ENCODE results near the gene NOCT. TPM values are rescaled to one million over a fixed set of nuclear protein-coding genes. Genes with fewer than 3 reads are reported as not detected.

Gene NOCT
- total RNA-seq, 1 experiment from 2014 or later, result 43.4 TPM

DNA sequence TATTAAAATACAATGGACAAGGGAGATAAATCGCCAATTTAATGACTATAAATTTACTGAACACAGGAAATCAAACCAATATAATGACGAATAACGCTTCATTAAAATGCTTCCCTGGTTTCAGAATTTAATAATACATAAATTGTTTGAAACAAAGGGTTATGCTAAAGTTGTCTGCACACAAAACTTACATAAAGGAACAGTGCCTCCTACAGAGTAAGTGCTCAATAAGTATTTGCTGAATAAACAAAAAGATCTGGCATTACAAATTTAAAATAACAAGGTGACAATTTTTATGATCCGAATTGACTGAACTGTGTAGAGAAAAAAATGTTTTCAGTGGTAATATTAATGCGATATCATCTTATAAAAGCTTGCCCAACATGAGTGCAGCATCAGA, 69.6 kb downstream of the NOCT start:
- CTCF ChIA-PET, result interaction anchor here (1.4 kb wide), 1 partner anchor 55 kb away, joined by 5 read pairs; no protein-coding TSS in a partner anchor

More for the DNA sequence above, 69.6 kb downstream of the NOCT start:
- peaks cover 30% of the 10 kb centered on the region for H3K4me1 Mint-ChIP-seq
- POLR2A ChIA-PET, result interaction anchor here (1.0 kb wide), 1 partner anchor 92 kb away, joined by 4 read pairs; the partner anchor contains the start of gene ELF2
- H3K9me3 Mint-ChIP-seq, result no peaks in the 10 kb centered on the region
- ATAC-seq (no peak), DNase-seq (ENCODE audit: low spot score) (no peak)
- H3K27me3 Mint-ChIP-seq (ENCODE audit: low read depth), result no peaks in the 10 kb centered on the region; the same call in 1 of the 2 replicates
- H3K4me3 Mint-ChIP-seq, result peak overlapping the region; percentile 96
- H3K27ac Mint-ChIP-seq, result peak overlapping the region; percentile 96
- TF ChIP-seq, protein P1, sequence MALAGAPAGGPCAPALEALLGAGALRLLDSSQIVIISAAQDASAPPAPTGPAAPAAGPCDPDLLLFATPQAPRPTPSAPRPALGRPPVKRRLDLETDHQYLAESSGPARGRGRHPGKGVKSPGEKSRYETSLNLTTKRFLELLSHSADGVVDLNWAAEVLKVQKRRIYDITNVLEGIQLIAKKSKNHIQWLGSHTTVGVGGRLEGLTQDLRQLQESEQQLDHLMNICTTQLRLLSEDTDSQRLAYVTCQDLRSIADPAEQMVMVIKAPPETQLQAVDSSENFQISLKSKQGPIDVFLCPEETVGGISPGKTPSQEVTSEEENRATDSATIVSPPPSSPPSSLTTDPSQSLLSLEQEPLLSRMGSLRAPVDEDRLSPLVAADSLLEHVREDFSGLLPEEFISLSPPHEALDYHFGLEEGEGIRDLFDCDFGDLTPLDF (CRISPR knock-in tag; IDR thresholded peaks at IDR 0.05), result no peak
- TF ChIP-seq GABPB1 (CRISPR knock-in tag; IDR thresholded peaks at IDR 0.05) (no peak), HMGXB4 (CRISPR knock-in tag; IDR thresholded peaks at IDR 0.05) (no peak), ZNF263 (CRISPR knock-in tag; IDR thresholded peaks at IDR 0.05; ENCODE audit: low read depth) (no peak), CREM (CRISPR knock-in tag; IDR thresholded peaks at IDR 0.05) (no peak), EMX1 (CRISPR knock-in tag; IDR thresholded peaks at IDR 0.05) (no peak), ZNF219 (CRISPR knock-in tag; IDR thresholded peaks at IDR 0.05; ENCODE audit: borderline replicate concordance) (no peak), ZNF532 (CRISPR knock-in tag; IDR thresholded peaks at IDR 0.05; ENCODE audit: borderline replicate concordance) (no peak), NFATC4 (CRISPR knock-in tag; IDR thresholded peaks at IDR 0.05) (no peak), IRF2 (CRISPR knock-in tag; IDR thresholded peaks at IDR 0.05; ENCODE audit: borderline replicate concordance, low read depth) (no peak), NR2C2 (CRISPR knock-in tag; IDR thresholded peaks at IDR 0.05) (no peak), TEAD4 (CRISPR knock-in tag; IDR thresholded peaks at IDR 0.05) (no peak), ZNF425 (CRISPR knock-in tag; conservative IDR thresholded peaks at IDR 0.05) (no peak), MYBL2 (CRISPR knock-in tag; IDR thresholded peaks at IDR 0.05) (no peak), RORB (CRISPR knock-in tag; IDR thresholded peaks at IDR 0.05) (no peak), PRRX2 (CRISPR knock-in tag; IDR thresholded peaks at IDR 0.05) (no peak), MXD4 (CRISPR knock-in tag; IDR thresholded peaks at IDR 0.05; ENCODE audit: borderline replicate concordance) (no peak), NFYB (CRISPR knock-in tag; conservative IDR thresholded peaks at IDR 0.05; ENCODE audit: low read depth) (no peak)
- TF ChIP-seq, protein P2, sequence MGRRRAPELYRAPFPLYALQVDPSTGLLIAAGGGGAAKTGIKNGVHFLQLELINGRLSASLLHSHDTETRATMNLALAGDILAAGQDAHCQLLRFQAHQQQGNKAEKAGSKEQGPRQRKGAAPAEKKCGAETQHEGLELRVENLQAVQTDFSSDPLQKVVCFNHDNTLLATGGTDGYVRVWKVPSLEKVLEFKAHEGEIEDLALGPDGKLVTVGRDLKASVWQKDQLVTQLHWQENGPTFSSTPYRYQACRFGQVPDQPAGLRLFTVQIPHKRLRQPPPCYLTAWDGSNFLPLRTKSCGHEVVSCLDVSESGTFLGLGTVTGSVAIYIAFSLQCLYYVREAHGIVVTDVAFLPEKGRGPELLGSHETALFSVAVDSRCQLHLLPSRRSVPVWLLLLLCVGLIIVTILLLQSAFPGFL (CRISPR knock-in tag; IDR thresholded peaks at IDR 0.05; ENCODE audit: borderline replicate concordance), result no peak
- TF ChIP-seq, protein P3, sequence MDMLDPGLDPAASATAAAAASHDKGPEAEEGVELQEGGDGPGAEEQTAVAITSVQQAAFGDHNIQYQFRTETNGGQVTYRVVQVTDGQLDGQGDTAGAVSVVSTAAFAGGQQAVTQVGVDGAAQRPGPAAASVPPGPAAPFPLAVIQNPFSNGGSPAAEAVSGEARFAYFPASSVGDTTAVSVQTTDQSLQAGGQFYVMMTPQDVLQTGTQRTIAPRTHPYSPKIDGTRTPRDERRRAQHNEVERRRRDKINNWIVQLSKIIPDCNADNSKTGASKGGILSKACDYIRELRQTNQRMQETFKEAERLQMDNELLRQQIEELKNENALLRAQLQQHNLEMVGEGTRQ (CRISPR knock-in tag; IDR thresholded peaks at IDR 0.05), result no peak
- H3K36me3 Mint-ChIP-seq, result no peaks in the 10 kb centered on the region
